Endothelial cell (in vitro differentiated cells): ENCODE results near the gene EDEM1. TPM values are rescaled to one million over a fixed set of nuclear protein-coding genes. Genes with fewer than 3 reads are reported as not detected.
"Not testable (repeated sequence)": the region's sequence is repeated elsewhere in the genome, so short reads cannot be mapped to it uniquely, and the experiment has no call there.

Experiments used
- DNase-seq: peaks from one replicate; pipeline ENCODE4 v3.0.0; 2021; ENCODE audit warnings: low spot score
- H3K27ac Mint-ChIP-seq: one replicate; pipeline ENCODE4 v1.8.0; 2021; ENCODE audit warnings: mixed read lengths, inconsistent platforms; ENCODE audit not compliant: unreplicated experiment
- H3K27me3 Mint-ChIP-seq: one replicate; pipeline ENCODE4 v1.8.0; 2021; ENCODE audit warnings: mild to moderate bottlenecking, moderate library complexity, mixed read lengths, inconsistent platforms; ENCODE audit not compliant: unreplicated experiment
- H3K36me3 Mint-ChIP-seq: one replicate; pipeline ENCODE4 v1.8.0; 2021; ENCODE audit warnings: mild to moderate bottlenecking, low read depth, mixed read lengths, inconsistent platforms; ENCODE audit not compliant: unreplicated experiment
- H3K4me1 Mint-ChIP-seq: one replicate; pipeline ENCODE4 v1.8.0; 2021; ENCODE audit warnings: mild to moderate bottlenecking, mixed read lengths, inconsistent platforms; ENCODE audit not compliant: unreplicated experiment
- H3K4me3 Mint-ChIP-seq: one replicate; pipeline ENCODE4 v1.8.0; 2021; ENCODE audit warnings: mild to moderate bottlenecking, mixed read lengths, inconsistent platforms; ENCODE audit not compliant: unreplicated experiment
- H3K9me3 Mint-ChIP-seq: one replicate; pipeline ENCODE4 v1.8.0; 2021; ENCODE audit warnings: mixed read lengths, inconsistent platforms; ENCODE audit not compliant: unreplicated experiment
- total RNA-seq: library from RNA; stranded (reverse); fragmentation: NEBNext Ultra II Directional; extraction: Animal tissue kit (Norgen Biotek cat#: 25700); gene quantifications from one replicate; pipeline ENCODE4 v1.2.1, GENCODE V29; 2021; ENCODE audit not compliant: unreplicated experiment
- TF ChIP-seq, protein P1 (sequence below): fragments of 200-600 bp; sonication (generic); IDR thresholded peaks from one replicate; pipeline ENCODE4 v1.5.0; 2021; ENCODE audit warnings: antibody characterized with exemption; ENCODE audit not compliant: unreplicated experiment

The EDEM1 gene
- total RNA-seq, 1 donor from 2014 or later, result 18.2 TPM

DNA sequence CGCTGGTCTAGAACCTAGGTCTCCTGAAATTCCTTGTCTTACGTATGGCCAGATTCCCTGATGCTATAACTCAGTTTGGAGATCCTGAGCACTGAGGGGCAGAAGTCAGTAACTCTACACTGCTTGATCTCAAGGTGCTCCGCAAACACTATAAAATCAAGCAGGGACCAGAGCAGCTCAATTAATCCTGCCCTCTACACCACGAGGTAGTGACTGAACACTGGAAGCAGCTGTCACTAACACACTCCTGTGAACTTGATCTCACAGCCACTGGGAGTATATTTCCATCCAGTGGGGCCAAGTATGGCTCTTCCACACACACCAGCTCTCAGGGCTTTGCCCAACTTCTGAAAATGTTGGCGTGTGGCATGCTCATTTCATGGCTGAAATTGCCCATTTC, 51.0 kb downstream of the EDEM1 start:
- Mint-ChIP-seq H3K4me1 (no peaks in the 10 kb centered on the region), H3K27ac (no peak overlapping the region), H3K9me3 (no peaks in the 10 kb centered on the region), H3K4me3 (no peak overlapping the region), H3K36me3 (no peaks in the 10 kb centered on the region), H3K27me3 (no peaks in the 10 kb centered on the region)
- no peak for DNase-seq
- TF ChIP-seq, protein P1, sequence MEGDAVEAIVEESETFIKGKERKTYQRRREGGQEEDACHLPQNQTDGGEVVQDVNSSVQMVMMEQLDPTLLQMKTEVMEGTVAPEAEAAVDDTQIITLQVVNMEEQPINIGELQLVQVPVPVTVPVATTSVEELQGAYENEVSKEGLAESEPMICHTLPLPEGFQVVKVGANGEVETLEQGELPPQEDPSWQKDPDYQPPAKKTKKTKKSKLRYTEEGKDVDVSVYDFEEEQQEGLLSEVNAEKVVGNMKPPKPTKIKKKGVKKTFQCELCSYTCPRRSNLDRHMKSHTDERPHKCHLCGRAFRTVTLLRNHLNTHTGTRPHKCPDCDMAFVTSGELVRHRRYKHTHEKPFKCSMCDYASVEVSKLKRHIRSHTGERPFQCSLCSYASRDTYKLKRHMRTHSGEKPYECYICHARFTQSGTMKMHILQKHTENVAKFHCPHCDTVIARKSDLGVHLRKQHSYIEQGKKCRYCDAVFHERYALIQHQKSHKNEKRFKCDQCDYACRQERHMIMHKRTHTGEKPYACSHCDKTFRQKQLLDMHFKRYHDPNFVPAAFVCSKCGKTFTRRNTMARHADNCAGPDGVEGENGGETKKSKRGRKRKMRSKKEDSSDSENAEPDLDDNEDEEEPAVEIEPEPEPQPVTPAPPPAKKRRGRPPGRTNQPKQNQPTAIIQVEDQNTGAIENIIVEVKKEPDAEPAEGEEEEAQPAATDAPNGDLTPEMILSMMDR, result no peak

DNA sequence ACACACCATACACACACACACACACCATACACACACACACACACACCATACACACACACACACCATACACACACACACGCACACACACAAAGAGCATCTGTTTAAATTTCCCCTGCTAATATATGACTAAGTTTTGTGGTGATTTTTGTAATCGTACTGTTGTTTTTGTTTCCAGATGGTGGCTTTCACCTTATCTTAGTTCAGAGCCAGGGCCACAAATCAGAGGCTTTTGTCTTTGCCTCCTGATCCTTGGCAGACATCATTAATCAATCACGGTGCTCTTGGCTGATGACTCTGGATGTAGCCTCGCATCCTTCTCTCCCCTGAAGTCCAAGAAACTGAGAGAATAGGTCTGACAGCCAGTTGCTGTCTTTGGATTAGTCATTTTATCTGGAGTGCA, 52.1 kb downstream of the EDEM1 start:
- TF ChIP-seq, protein P1, result no peak
- H3K27ac Mint-ChIP-seq, result no peak overlapping the region
- no peak overlapping the region for H3K4me3 Mint-ChIP-seq
- no peak for DNase-seq
- no peaks in the 10 kb centered on the region for H3K36me3 Mint-ChIP-seq
- no peaks in the 10 kb centered on the region for H3K4me1 Mint-ChIP-seq
- H3K27me3 Mint-ChIP-seq, result peaks cover 6% of the 10 kb centered on the region
- H3K9me3 Mint-ChIP-seq, result peaks cover 5% of the 10 kb centered on the region

DNA sequence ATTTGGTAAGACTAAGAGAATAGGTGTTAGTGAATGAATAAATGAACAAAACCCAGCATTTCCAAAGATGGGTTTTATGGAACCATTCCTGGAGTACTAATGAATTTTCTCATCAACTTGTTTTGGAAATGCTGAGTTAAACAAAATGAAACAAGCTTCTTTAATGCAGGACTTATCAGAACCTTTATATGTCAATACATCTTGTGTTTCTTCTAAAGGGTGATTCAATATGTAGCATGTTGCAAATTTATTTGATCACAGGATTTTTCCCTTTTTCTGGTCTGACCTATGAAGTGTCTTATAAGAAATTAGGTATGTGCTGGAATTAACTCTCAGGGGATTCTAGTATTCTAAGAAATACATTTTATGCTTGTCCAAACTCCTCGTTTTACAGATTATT, 53.2 kb downstream of the EDEM1 start:
- no peak overlapping the region for H3K4me3 Mint-ChIP-seq
- peaks cover 5% of the 10 kb centered on the region for H3K9me3 Mint-ChIP-seq
- no peaks in the 10 kb centered on the region for H3K36me3 Mint-ChIP-seq
- no peak overlapping the region for H3K27ac Mint-ChIP-seq
- DNase-seq, result no peak
- TF ChIP-seq, protein P1, result no peak
- peaks cover 6% of the 10 kb centered on the region for H3K27me3 Mint-ChIP-seq
- H3K4me1 Mint-ChIP-seq, result no peaks in the 10 kb centered on the region

DNA sequence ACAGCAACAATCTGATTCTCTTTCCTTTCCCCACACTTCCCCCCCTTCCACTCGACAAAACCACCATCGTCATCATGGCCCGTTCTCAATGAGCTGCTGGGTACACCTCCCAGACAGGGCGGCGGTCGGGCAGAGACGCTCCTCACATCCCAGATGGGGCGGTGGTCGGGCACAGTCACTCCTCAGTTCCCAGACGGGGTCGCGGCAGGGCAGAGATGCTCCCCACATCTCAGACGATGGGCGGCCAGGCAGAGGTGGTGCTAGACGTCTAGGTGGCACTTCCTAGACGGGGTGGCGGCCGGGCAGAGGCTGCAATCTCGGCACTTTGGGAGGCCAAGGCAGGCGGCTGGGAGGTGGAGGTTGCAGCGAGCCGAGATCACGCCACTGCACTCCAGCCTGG, 55.3 kb downstream of the EDEM1 start:
- not testable (repeated sequence) for DNase-seq, H3K36me3 Mint-ChIP-seq, H3K4me3 Mint-ChIP-seq, H3K4me1 Mint-ChIP-seq, H3K9me3 Mint-ChIP-seq, H3K27me3 Mint-ChIP-seq, H3K27ac Mint-ChIP-seq

DNA sequence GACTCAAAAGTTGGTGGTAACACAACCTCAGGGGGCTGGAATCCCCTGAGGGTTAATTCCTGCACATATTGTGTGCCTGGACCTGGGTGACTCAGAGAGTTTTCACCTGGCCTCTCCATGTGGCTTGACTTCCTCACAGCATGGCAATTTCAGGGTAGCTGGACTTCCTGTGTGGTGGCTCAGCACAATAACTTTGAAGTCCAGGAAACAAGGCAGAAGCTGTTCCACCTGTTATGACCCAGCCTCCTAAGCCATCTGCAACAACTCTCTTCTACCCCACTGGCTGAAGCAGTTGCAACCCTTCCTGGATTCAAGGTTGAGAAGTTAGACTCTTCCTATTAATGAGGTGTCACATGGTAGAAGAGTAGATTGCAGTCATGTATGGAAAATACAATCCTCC, 58.4 kb downstream of the EDEM1 start:
- no peak overlapping the region for H3K27ac Mint-ChIP-seq
- no peaks in the 10 kb centered on the region for H3K4me1 Mint-ChIP-seq
- TF ChIP-seq, protein P1, result no peak
- peaks cover 6% of the 10 kb centered on the region for H3K27me3 Mint-ChIP-seq
- peaks cover 6% of the 10 kb centered on the region for H3K36me3 Mint-ChIP-seq
- H3K4me3 Mint-ChIP-seq, result no peak overlapping the region
- no peak for DNase-seq
- peaks cover 5% of the 10 kb centered on the region for H3K9me3 Mint-ChIP-seq

DNA sequence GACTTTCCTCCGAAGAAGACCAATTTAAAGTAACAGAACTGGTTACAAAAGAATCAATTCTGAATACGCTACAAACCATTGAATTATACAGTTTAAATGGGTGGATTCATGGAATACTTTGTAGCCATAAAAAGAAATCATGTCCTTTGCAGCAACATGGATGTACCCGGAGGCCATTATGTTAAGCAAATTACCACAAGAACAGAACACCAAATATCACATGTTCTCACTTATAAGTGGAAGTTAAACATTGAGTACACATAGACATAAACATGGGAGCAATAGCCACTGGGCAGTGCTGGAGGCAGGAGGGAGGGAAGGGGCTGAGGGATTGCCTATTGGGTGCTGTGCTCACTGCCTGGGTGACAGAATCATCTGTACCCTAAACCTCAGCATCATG, 61.3 kb downstream of the EDEM1 start:
- Mint-ChIP-seq H3K27ac (no peak overlapping the region), H3K9me3 (peaks cover 5% of the 10 kb centered on the region), H3K36me3 (peaks cover 6% of the 10 kb centered on the region), H3K27me3 (peaks cover 8% of the 10 kb centered on the region), H3K4me3 (no peak overlapping the region), H3K4me1 (no peaks in the 10 kb centered on the region)
- TF ChIP-seq, protein P1, result no peak
- DNase-seq, result no peak
